HL-60 (cell line): ENCODE data around the gene ALOXE3.

Source experiments
- GABPA ChIP-seq: IDR thresholded peaks from 2 replicates; pipeline ENCODE4 v1.6.1; 2012; ENCODE audit warnings: low read depth
- POLR2AphosphoS5 ChIP-seq: IDR thresholded peaks from 2 replicates; pipeline ENCODE4 v1.6.1; 2012; ENCODE audit warnings: low read depth
- SPI1 ChIP-seq: IDR thresholded peaks from 2 replicates; pipeline ENCODE4 v1.6.1; 2012; ENCODE audit warnings: low read depth, mild to moderate bottlenecking, borderline replicate concordance
- TF ChIP-seq, protein P1 (sequence below): IDR thresholded peaks from one replicate; pipeline ENCODE4 v1.5.1; 2011; ENCODE audit warnings: low read length, control low read depth, inconsistent platforms; ENCODE audit not compliant: insufficient read depth
- TF ChIP-seq, protein P2 (sequence below): IDR thresholded peaks from 2 replicates; pipeline ENCODE4 v1.6.1; 2012; ENCODE audit warnings: low read depth; ENCODE audit not compliant: insufficient replicate concordance

DNA sequence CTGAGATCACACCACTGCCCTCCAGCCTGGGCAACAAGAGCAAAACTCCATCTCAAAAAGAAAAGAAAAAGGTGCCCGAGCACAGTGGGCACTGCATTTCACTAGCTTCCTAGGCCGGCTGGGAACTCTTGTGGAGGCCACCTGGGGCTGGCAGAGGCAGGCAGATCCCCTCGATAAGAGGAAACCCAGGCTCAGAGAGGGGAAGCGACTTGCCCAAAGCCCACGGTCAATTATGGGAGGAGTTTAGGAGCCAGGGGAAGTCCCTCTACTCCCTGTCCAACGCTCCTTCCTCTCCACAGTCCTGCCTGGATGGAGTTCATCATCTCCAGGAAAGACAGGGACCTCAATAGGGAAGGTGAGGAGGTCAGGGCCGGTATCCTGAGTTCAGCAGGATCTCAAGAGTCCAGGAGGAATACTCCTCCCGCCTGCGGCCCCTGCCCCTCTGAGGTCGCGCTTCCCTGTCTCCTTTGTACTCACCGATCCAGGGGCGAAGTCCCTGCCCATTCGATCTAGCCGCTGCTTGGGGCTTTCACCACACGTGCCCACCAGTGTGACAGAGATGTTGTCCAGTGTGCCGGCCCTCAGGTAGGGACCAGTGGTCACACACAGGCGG, 841 bp downstream of the ALOXE3 start:
- TF ChIP-seq, protein P1, sequence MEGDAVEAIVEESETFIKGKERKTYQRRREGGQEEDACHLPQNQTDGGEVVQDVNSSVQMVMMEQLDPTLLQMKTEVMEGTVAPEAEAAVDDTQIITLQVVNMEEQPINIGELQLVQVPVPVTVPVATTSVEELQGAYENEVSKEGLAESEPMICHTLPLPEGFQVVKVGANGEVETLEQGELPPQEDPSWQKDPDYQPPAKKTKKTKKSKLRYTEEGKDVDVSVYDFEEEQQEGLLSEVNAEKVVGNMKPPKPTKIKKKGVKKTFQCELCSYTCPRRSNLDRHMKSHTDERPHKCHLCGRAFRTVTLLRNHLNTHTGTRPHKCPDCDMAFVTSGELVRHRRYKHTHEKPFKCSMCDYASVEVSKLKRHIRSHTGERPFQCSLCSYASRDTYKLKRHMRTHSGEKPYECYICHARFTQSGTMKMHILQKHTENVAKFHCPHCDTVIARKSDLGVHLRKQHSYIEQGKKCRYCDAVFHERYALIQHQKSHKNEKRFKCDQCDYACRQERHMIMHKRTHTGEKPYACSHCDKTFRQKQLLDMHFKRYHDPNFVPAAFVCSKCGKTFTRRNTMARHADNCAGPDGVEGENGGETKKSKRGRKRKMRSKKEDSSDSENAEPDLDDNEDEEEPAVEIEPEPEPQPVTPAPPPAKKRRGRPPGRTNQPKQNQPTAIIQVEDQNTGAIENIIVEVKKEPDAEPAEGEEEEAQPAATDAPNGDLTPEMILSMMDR = no peak
- TF ChIP-seq, protein P2, sequence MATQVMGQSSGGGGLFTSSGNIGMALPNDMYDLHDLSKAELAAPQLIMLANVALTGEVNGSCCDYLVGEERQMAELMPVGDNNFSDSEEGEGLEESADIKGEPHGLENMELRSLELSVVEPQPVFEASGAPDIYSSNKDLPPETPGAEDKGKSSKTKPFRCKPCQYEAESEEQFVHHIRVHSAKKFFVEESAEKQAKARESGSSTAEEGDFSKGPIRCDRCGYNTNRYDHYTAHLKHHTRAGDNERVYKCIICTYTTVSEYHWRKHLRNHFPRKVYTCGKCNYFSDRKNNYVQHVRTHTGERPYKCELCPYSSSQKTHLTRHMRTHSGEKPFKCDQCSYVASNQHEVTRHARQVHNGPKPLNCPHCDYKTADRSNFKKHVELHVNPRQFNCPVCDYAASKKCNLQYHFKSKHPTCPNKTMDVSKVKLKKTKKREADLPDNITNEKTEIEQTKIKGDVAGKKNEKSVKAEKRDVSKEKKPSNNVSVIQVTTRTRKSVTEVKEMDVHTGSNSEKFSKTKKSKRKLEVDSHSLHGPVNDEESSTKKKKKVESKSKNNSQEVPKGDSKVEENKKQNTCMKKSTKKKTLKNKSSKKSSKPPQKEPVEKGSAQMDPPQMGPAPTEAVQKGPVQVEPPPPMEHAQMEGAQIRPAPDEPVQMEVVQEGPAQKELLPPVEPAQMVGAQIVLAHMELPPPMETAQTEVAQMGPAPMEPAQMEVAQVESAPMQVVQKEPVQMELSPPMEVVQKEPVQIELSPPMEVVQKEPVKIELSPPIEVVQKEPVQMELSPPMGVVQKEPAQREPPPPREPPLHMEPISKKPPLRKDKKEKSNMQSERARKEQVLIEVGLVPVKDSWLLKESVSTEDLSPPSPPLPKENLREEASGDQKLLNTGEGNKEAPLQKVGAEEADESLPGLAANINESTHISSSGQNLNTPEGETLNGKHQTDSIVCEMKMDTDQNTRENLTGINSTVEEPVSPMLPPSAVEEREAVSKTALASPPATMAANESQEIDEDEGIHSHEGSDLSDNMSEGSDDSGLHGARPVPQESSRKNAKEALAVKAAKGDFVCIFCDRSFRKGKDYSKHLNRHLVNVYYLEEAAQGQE = no peak
- TF ChIP-seq POLR2AphosphoS5 (no peak), GABPA (no peak), SPI1 (no peak)
